ENCODE results near the gene HDAC11. TPM values are rescaled to one million over a fixed set of nuclear protein-coding genes. Genes with fewer than 3 reads are reported as not detected.
"Not testable (repeated sequence)": the region's sequence is repeated elsewhere in the genome, so short reads cannot be mapped to it uniquely, and the experiment has no call there.

The HDAC11 gene
- polyA plus RNA-seq (2013, experiment 1 of 2; ENCODE audit: insufficient read length), result 12.3 TPM
- polyA plus RNA-seq (2013, experiment 2 of 2; ENCODE audit: insufficient read length), result 13.6 TPM

DNA sequence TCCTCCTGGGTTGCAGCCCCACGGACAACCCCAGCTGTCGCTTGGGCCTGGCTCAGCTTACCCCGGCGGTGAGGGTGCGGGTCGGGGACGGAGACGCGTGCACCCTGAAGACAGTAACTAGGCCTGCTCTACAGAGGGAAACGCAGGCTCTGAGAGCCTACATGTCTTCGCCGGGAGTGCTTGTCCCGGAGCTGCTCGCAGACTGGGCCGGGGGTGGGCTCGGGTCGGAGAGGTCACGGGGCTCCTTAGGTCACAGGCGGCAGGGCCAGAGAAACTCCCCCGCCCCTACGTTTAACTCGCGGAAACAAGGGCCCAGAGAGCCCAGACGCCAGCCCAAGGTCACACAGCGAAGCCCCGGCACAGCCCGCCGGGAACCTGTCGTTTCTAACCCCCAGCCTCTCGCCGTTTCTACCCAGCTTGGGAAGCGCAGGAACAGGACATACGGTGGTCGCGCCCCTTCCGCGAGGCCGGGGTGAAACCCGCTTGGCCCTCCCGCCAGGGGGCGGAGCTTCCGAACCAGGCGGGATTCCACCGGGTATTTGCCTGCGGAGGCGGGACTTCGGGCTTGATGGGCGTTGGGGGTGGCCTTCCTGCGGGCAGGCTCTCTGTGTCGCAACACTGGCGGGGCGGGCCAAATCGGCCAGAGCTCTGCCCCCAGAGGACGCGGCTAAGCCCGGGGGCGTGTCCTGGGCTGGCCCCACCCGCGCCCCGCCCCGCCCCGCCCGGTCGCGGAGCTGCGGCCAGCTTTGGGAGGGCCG is at the start of gene HDAC11:
HDAC11 (plus strand) TSS at position 725 of the 758 bp plus-strand sequence. CDS start 42 bp downstream, outside the sequence.
- peak; percentile 96 for DNase-seq

DNA sequence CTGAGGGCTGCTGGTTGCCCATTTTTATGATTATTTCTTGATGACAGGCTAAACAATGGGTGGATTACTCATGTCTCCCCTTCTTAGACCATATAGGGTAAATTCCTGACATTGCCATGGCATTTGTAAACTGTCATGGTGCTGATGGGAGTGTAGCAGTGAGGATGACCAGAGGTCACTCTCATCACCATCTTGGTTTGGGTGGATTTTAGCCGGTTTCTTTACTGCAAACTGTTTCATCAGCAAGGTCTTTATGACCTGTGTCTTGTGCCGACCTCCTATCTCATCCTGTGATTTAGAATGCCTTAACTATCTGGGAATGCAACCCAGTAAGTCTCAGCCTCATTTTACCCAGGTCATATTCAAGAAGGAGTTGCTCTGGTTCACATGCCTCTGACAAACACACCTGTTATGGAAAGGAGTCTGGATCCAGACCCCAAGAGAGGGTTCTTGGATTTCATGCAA is 49.7 kb upstream of the HDAC11 start:
- peak; percentile 8 for DNase-seq

DNA sequence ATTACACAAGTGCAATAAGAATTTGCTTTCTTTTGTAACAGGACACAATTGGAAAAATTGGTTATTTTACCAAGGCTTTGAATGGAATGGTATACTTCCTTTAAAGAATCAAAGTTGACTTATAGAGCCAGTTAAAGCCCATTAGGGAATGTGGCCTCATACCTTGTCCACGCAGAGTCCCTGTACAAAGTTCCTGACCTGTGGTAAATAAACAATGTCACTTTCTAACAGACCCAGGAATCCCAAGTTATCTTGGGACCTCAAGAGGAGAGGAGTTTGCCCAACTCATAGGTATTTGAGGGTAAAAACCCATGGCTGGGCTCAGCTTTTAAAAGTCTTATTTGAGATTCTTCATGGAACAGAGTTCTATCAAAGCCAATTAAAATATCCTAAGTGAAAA is 48.0 kb upstream of the HDAC11 start:
- DNase-seq, result no peak

- DNase-seq, result no peak
Observed at GRCh38 chr3:13433912-13434311, 46.2 kb upstream of the HDAC11 start.

DNA sequence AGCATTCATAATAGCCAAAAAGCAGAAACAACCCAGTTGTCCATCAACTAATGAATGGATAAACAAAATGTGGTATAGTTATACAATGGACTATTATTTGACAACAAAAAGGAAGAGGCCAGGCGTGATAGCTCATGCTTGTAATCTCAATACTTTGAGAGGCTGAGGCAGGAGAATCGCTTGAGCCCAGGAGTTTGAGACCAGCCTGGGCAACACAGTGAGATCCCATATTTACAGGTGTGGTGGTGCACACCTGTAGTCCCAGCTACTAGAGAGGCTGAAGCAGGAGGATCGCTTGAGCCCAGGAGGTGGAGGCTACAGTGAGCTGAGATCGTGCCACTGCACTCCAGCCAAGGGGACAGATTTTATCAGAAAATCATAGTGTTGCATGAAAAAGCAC is 43.9 kb upstream of the HDAC11 start:
- not testable (repeated sequence) for DNase-seq

GRCh38 chr3:13440204-13440817 is 39.8 kb upstream of the HDAC11 start:
- DNase-seq, result no peak

GRCh38 chr3:13442882-13443281 is 37.2 kb upstream of the HDAC11 start:
- DNase-seq, result not testable (repeated sequence)

DNA sequence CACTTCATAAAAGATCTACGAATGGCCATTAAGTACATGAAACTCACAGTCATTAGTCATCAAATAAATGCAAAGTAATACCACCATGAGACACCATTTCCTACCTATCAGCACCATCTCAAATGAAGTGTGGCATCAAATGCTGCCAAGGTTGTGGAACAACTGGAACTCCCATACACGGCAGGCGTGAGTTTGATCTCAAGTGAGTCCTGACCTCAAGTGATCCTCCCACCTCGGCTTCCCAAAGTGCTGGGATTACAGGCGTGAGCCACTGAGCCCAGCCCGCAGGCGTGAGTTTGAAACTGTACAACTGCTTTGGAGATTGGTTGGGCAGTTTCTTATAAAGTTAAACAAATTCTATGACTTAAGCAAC is 28.8 kb upstream of the HDAC11 start:
- no peak for DNase-seq

DNA sequence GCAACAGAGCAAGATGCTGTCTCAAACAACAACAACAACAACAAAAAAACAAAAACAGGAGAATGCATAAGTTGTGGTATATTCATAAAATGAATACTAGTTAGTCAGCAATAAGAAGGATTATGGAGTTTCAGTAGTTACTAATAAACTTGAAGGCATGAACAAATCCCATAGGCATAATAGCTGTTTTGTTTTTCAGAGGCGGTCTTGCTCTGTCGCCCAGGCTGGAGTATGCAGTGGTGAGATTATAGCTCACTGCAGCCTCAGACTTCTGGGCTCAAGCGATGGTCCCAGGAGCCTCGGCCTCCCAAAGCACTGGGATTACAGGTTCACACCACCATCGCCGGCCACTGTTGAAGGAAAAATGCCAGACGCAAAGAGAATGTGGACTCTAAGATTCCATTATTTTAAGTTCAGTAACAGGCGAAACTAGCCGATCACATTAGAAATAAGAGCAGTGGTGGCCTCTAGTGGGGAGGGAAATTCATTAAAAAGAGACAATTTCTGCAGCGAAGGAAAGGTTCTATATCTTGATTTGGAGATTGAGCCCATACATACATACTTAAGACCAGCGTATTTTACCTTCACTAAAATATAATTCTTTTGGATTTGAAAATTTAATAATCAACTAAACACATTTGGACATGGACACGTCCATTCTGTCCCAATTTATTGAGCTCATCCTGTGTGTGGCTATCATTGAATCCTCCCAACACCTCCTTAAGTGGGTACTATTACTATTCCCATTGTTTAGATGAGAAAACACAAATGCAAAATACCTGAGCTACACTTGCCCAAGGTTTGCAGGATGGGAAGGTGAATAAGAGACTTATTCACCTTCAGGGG is 27.4 kb upstream of the HDAC11 start:
- peak; percentile 69 for DNase-seq

DNA sequence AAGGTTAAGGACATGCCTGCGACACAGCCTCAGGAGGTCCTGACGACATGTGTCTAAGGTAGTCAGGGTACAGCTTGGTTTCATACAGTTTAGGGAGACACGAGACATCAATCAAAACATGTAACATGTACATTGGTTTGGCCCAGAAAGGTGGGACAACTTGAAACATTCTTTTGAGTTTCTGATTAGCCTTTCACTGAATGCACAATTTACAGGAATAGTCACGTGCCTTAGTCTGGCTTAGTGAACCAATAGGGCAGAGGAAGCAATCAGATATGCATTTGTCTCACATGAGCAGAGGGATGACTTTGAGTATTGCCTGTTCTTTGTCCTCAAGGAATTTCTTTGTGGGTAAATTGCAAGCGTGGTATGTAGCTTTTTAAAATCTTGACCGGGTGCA is 24.5 kb upstream of the HDAC11 start:
- no peak for DNase-seq

GRCh38 chr3:13457593-13457992 is 22.5 kb upstream of the HDAC11 start:
- no peak for DNase-seq

- no peak for DNase-seq
Observed at GRCh38 chr3:13459605-13460340, 20.3 kb upstream of the HDAC11 start.

DNA sequence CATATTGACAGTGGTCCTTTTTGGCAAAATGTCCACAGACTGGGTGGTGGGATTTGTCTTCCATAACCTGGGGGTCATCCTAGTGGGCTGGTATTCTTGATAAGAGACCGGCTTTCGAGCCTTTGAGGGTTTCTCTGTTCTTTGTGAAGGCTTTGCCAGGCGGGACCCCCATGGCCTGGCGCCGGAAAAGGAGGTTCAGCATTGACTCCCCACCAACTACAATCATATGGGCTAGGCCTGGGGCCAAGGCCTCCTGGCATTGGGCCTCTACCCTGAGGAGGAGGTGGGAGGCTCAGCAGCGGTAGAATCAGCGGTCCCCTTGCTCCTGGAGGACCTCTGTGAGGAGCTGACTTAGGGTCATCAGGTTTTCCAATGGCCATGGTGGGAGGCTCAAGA is 19.8 kb upstream of the HDAC11 start:
- DNase-seq, result no peak

- DNase-seq, result peak; percentile 51
Observed at GRCh38 chr3:13461169-13462124, 18.7 kb upstream of the HDAC11 start.

- DNase-seq, result no peak
Observed at GRCh38 chr3:13462125-13462629, 17.9 kb upstream of the HDAC11 start.

- DNase-seq, result no peak
Observed at GRCh38 chr3:13462822-13463221, 17.3 kb upstream of the HDAC11 start.

GRCh38 chr3:13463618-13464400 is 16.3 kb upstream of the HDAC11 start:
- DNase-seq, result no peak

DNA sequence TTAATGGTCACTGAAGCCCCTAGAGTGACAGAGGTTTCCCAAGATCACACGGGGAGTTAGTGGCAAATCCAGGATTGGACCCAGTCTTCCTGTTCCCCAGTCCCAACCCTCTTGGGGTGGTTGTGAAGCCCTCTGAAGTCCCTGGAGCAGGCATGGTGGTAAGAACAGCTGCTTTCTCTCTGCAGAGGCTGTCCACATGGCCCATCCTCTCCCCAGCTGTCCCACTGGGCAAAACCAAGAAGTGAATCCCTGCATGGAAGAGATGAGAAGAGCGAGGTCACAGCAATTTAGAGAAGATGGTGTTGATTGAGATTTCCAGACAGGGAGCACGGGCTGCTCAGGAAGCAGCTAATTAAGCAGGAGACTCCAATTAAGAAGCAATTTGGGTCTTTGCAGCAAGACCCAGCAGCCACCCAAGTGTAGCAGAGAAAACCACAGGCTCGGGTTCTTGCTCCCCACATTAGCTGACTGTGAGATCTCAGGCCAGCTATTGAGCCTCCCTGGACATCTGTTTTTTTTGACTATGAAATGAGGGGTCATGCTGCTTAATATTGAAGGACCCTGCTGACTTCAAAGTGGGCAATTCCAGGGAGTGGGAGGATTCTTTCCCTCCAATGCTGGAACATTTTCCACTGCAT is 14.8 kb upstream of the HDAC11 start:
- DNase-seq, result no peak

DNA sequence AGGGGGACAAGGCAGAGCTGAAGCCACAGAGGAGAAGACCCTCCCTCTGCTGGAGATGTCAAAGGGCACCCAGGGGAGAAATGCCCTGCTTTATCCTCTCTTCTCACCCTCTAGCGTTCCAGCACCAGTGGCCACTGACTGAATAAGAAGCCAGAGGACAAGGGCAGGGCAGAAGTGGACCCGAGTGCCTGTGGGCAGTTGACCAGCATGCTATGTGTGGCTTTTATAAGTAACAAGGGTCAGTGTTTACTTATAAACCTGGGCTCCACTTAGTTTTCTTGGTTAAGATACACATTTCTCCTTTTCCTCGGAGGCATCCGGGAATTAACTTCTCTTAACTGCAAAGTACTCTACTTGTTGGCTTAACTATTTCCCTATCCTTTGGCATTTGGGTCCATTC is 13.3 kb upstream of the HDAC11 start:
- no peak for DNase-seq

Data from fibroblast of skin of back (primary cell).